Measurements from ENCODE around the gene CYFIP2. TPM values are rescaled to one million over a fixed set of nuclear protein-coding genes. Genes with fewer than 3 reads are reported as not detected.

CYFIP2 gene
- total and polyA plus RNA-seq, 10 of the 15 experiments (the other 5 are each of a cell fraction or from before 2014, with no cell fraction given), result 43.4 to 173 (median 96.0) TPM

- peaks cover 5% of the 10 kb centered on the region; the same call in 1 of the 2 replicates for H3K4me1 ChIP-seq (ENCODE audit: control insufficient read depth, insufficient read depth, low read length)
- intact Hi-C loops (cut with micrococcal nuclease; ENCODE audit: unreplicated experiment) (no loop called here), in situ Hi-C loops (cut with MboI) (no loop called here)
- H2AFZ ChIP-seq (ENCODE audit: control insufficient read depth, low read depth, low read length), result no peak overlapping the region
- ChIA-PET RAD21 (ENCODE audit: unreplicated experiment) (interaction anchor here (1.0 to 1.6 kb wide), 2 partner anchors 121 to 392 kb away, joined by 3 read pairs; no protein-coding TSS in a partner anchor), CTCF (interaction anchor here (0.9 to 1.6 kb wide), 5 partner anchors 8 to 411 kb away, joined by 3 to 6 read pairs (median 4); no protein-coding TSS in a partner anchor), POLR2A (no interaction called here), SMC1A (ENCODE audit: uncharacterized antibody, unreplicated experiment) (interaction anchor here (1.1 to 1.7 kb wide), 3 partner anchors 9 to 98 kb away, joined by 3 to 6 read pairs (median 6); no protein-coding TSS in a partner anchor)
- FAIRE-seq (no peak), DNase-seq (ENCODE audit: low read depth, low spot score) (peak; percentile 16), ATAC-seq (peak; percentile 84)
- H3K27me3 ChIP-seq (replicated peaks in 1 of 2; ENCODE audit: control insufficient read depth in 2 of 2, insufficient read depth in 2 of 2, low read length in 1 of 2), result no peaks in the 10 kb centered on the region
- H3K27ac ChIP-seq (ENCODE audit: control insufficient read depth, insufficient read depth), result peak overlapping the region; percentile 24; the same call in 1 of the 2 replicates
- WGBS (ENCODE audit: insufficient coverage, insufficient replicate concordance, low lambda C conversion rate, missing lambda C conversion rate), result 44% methylated on average over 7 of the region's 7 CpGs
- H3K9me3 ChIP-seq (replicated peaks; ENCODE audit: control insufficient read depth, insufficient read depth, low read length), result peaks cover 3% of the 10 kb centered on the region; the same call in 2 of the 3 replicates
- H3K4me3 ChIP-seq, result no peak overlapping the region
- TF ChIP-seq TBL1XR1 (IDR thresholded peaks at IDR 0.05; ENCODE audit: low read depth, low read length) (no peak), CREM (IDR thresholded peaks at IDR 0.05; ENCODE audit: low read depth) (no peak), BCLAF1 (IDR thresholded peaks at IDR 0.05) (no peak), SKIL (IDR thresholded peaks at IDR 0.05; ENCODE audit: low read depth, poor library complexity, severe bottlenecking) (peak; percentile 79), PML (IDR thresholded peaks at IDR 0.05; ENCODE audit: low read length) (no peak), JUNB (IDR thresholded peaks at IDR 0.05) (peak; percentile 63), SREBF2 (IDR thresholded peaks at IDR 0.05; ENCODE audit: low read length) (no peak), ZNF24 (IDR thresholded peaks at IDR 0.05) (no peak), NRF1 (conservative IDR thresholded peaks at IDR 0.05; ENCODE audit: low read depth, low read length) (no peak), TARDBP (IDR thresholded peaks at IDR 0.05; ENCODE audit: borderline replicate concordance) (no peak), RUNX3 (IDR thresholded peaks at IDR 0.05; ENCODE audit: low read length) (peak; percentile 63), PBX3 (IDR thresholded peaks at IDR 0.05; ENCODE audit: insufficient replicate concordance, low read depth, low read length) (no peak), NKRF (conservative IDR thresholded peaks at IDR 0.05) (no peak), EZH2 (IDR thresholded peaks at IDR 0.05; ENCODE audit: borderline replicate concordance, control insufficient read depth, low read depth, low read length) (no peak)
- H3K79me2 ChIP-seq (ENCODE audit: control insufficient read depth, insufficient read depth, low read length), result no peaks in the 10 kb centered on the region
- peaks cover 0 to 20% of the 10 kb centered on the region in 2 experiments; a peak in 3 of 4 replicates for H3K36me3 ChIP-seq (ENCODE audit: control insufficient read depth in 2 of 2, insufficient read depth in 2 of 2, low read length in 1 of 2)
- H3K9ac ChIP-seq (ENCODE audit: control insufficient read depth, insufficient read depth, low read length), result no peak overlapping the region
- H4K20me1 ChIP-seq (ENCODE audit: control insufficient read depth, insufficient read depth), result no peaks in the 10 kb centered on the region
- no peak overlapping the region for H3K4me2 ChIP-seq (ENCODE audit: control insufficient read depth, insufficient read depth)
- no TSS peak for BruUV-seq (replicated peaks)
These were observed 85.2 kb downstream of the CYFIP2 start for GRCh38 chr5:157350939-157351801.
